ENCODE data around the gene LSAMP. TPM values are rescaled to one million over a fixed set of nuclear protein-coding genes. Genes with fewer than 3 reads are reported as not detected.

LSAMP gene
- total and polyA plus RNA-seq, 2 experiments from 2014 or later: 4.6 to 6.0 TPM

DNA sequence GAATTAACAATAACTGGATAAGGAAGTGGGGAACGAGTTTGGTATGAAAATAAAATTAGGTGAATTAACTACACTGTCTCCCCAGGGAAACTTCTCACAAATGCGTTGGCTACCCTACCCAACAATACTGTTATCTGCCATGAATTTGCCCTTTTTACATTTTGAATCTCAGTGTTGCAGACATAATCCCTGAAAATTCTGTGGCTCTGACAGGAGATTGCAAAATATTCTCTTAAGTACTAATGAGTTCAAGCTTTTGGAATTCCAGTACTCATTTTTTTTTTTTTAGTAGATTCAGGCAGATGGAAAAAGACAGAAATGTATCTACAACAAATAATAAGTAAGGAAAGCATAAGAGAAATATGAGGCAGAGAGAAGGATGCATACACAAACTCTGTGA is 332.6 kb downstream of the LSAMP start:
- Histone ChIP-seq H3K4me3 (no peak overlapping the region), H3K27me3 (no peaks in the 10 kb centered on the region), H3K27ac (no peak overlapping the region), H3K4me1 (ENCODE audit: low read depth) (no peaks in the 10 kb centered on the region), H3K36me3 (no peaks in the 10 kb centered on the region), H3K9me3 (ENCODE audit: low read depth) (no peaks in the 10 kb centered on the region)
- DNase-seq (ENCODE audit: low read depth in 1 of 2, low spot score in 1 of 2): peak in 1 of 2 donors; percentile 22
- TF ChIP-seq, protein P1, sequence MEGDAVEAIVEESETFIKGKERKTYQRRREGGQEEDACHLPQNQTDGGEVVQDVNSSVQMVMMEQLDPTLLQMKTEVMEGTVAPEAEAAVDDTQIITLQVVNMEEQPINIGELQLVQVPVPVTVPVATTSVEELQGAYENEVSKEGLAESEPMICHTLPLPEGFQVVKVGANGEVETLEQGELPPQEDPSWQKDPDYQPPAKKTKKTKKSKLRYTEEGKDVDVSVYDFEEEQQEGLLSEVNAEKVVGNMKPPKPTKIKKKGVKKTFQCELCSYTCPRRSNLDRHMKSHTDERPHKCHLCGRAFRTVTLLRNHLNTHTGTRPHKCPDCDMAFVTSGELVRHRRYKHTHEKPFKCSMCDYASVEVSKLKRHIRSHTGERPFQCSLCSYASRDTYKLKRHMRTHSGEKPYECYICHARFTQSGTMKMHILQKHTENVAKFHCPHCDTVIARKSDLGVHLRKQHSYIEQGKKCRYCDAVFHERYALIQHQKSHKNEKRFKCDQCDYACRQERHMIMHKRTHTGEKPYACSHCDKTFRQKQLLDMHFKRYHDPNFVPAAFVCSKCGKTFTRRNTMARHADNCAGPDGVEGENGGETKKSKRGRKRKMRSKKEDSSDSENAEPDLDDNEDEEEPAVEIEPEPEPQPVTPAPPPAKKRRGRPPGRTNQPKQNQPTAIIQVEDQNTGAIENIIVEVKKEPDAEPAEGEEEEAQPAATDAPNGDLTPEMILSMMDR (IDR thresholded peaks at IDR 0.05; ENCODE audit: low read depth, low read length): no peak

DNA sequence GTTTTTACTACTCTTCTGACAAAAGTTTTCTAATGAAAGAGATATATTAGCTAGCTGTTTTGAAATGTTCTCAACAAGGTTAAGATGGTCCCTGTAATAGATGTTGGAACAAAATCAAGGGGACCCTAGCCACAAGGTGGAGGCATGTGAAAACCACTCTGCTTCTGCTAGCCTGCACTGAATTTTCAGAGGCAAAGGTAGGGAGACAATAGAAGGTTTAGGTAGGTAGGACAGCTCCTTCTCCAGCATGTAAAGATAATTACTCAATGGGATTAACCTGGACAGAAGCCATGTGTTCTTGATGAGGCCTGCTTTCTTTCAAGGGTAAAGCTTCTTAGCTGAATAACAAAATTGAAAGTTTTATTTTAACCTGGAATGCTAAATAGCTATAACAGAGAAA is 333.5 kb downstream of the LSAMP start:
- TF ChIP-seq, protein P1 (IDR thresholded peaks at IDR 0.05; ENCODE audit: low read depth, low read length): no peak
- no peaks in the 10 kb centered on the region for H3K4me1 ChIP-seq (ENCODE audit: low read depth)
- H3K9me3 ChIP-seq (ENCODE audit: low read depth): no peaks in the 10 kb centered on the region
- no peak overlapping the region for H3K27ac ChIP-seq
- H3K36me3 ChIP-seq: no peaks in the 10 kb centered on the region
- no peak overlapping the region for H3K4me3 ChIP-seq
- no peaks in the 10 kb centered on the region for H3K27me3 ChIP-seq
- DNase-seq (ENCODE audit: low read depth in 1 of 2, low spot score in 1 of 2): no peak

DNA sequence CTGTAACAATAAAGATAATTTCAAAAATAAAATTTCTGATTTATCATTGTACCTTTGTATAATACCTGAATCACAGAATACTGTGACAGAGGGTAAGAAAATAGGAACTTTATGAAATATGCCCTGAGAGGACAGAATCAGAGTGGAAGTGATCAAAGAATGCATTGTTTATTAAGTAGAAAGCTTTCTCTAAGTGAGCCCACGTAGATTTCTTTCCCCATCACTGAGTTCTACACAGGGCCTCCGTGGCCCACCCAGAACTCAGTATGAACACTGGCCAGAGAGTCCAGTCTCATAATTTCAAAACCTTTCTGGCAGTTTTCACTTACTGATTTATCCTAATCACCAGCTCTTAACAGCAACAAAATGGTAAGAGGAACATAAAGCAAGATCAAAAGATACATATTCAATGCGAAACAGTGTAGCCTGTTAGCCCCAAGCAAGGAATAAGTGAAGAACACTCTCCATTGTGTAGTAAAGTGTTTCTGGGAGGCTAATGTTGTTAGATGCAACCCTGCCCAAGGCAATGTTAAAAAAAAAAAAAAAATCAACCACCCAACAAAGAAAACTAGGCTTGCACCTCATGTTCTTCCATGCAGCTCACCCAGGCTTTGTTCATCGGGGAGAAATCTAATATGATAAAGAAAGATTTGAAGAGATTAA is 341.3 kb downstream of the LSAMP start:
- TF ChIP-seq, protein P1 (IDR thresholded peaks at IDR 0.05; ENCODE audit: low read depth, low read length): no peak
- no peak for DNase-seq (ENCODE audit: low read depth in 1 of 2, low spot score in 1 of 2)
- H3K4me1 ChIP-seq (ENCODE audit: low read depth): no peaks in the 10 kb centered on the region
- H3K27ac ChIP-seq: no peak overlapping the region
- no peaks in the 10 kb centered on the region for H3K27me3 ChIP-seq
- H3K4me3 ChIP-seq: no peak overlapping the region
- H3K36me3 ChIP-seq: no peaks in the 10 kb centered on the region
- no peaks in the 10 kb centered on the region for H3K9me3 ChIP-seq (ENCODE audit: low read depth)

DNA sequence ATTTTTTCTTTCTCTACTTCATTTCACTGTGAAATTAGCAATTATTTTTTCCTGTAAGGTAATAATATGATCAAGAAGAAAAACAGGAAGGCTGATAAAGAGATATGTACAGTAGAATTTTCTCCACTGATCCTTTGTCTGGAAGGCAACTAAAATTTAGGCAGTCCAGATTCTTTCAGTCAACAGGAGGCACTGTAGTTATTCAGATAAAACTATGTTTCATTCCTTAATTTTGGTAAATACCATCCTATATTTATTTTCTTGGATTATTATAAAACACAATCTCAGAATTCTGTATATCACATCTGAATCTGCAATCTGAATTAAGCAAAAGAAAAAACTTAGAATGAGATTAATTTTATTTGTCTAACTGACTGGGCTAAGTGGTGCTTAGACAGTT is 343.2 kb downstream of the LSAMP start:
- TF ChIP-seq, protein P1 (IDR thresholded peaks at IDR 0.05; ENCODE audit: low read depth, low read length): peak; percentile 25
- H3K4me1 ChIP-seq (ENCODE audit: low read depth): no peaks in the 10 kb centered on the region
- peak in 1 of 2 donors; percentile 3 for DNase-seq (ENCODE audit: low read depth in 1 of 2, low spot score in 1 of 2)
- no peak overlapping the region for H3K27ac ChIP-seq
- no peaks in the 10 kb centered on the region for H3K36me3 ChIP-seq
- H3K9me3 ChIP-seq (ENCODE audit: low read depth): no peaks in the 10 kb centered on the region
- no peaks in the 10 kb centered on the region for H3K27me3 ChIP-seq
- no peak overlapping the region for H3K4me3 ChIP-seq

DNA sequence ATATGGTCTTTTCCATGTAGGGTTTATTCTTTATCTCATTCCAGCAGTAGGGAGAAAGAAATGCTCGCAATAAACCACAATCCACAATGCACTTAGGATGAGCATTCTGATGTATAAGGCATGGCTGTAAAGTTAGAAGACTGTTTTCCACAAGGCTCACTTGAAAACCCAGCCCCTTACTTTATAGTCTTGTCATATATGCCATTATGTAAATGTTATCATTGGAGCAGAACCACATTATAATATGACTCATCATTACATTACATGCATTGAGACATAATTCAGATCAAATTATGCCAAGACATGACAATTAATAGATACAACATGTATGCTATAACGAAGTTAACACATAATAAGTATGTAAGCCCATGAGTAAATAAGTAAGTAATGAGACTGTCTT is 348.1 kb downstream of the LSAMP start:
- H3K36me3 ChIP-seq: no peaks in the 10 kb centered on the region
- TF ChIP-seq, protein P1 (IDR thresholded peaks at IDR 0.05; ENCODE audit: low read depth, low read length): no peak
- H3K27me3 ChIP-seq: no peaks in the 10 kb centered on the region
- no peak overlapping the region for H3K27ac ChIP-seq
- H3K4me1 ChIP-seq (ENCODE audit: low read depth): no peaks in the 10 kb centered on the region
- DNase-seq (ENCODE audit: low read depth in 1 of 2, low spot score in 1 of 2): no peak
- no peak overlapping the region for H3K4me3 ChIP-seq
- H3K9me3 ChIP-seq (ENCODE audit: low read depth): no peaks in the 10 kb centered on the region
